Fibroblast of villous mesenchyme (primary cell): ENCODE results near the gene PSMA6. TPM values are rescaled to one million over a fixed set of nuclear protein-coding genes. Genes with fewer than 3 reads are reported as not detected.
"Not testable (repeated sequence)": the region's sequence is repeated elsewhere in the genome, so short reads cannot be mapped to it uniquely, and the experiment has no call there.

Experiments
- DNase-seq: peaks from one replicate; pipeline ENCODE4 v3.0.0-alpha.2; 2010; ENCODE audit warnings: low read depth
- H3K4me3 ChIP-seq: 2 replicates; pipeline ENCODE4 v1.5.1; 2011; ENCODE audit warnings: low read depth, mild to moderate bottlenecking, low read length
- total RNA-seq: library from RNA; depleted of rRNA; stranded (reverse); fragments of >200 nt; gene quantifications from 2 replicates; pipeline ENCODE4 v1.2.3, GENCODE V29; 2012
- TF ChIP-seq, protein P1 (sequence below): IDR thresholded peaks from 2 replicates; pipeline ENCODE4 v1.5.1; 2012; ENCODE audit warnings: low read depth, mild to moderate bottlenecking, low read length; ENCODE audit not compliant: insufficient read depth

PSMA6 gene
- total RNA-seq, 1 donor: 256 TPM

GRCh38 chr14:35300228-35300627 is 8.0 kb downstream of the PSMA6 start:
- TF ChIP-seq, protein P1, sequence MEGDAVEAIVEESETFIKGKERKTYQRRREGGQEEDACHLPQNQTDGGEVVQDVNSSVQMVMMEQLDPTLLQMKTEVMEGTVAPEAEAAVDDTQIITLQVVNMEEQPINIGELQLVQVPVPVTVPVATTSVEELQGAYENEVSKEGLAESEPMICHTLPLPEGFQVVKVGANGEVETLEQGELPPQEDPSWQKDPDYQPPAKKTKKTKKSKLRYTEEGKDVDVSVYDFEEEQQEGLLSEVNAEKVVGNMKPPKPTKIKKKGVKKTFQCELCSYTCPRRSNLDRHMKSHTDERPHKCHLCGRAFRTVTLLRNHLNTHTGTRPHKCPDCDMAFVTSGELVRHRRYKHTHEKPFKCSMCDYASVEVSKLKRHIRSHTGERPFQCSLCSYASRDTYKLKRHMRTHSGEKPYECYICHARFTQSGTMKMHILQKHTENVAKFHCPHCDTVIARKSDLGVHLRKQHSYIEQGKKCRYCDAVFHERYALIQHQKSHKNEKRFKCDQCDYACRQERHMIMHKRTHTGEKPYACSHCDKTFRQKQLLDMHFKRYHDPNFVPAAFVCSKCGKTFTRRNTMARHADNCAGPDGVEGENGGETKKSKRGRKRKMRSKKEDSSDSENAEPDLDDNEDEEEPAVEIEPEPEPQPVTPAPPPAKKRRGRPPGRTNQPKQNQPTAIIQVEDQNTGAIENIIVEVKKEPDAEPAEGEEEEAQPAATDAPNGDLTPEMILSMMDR: no peak
- H3K4me3 ChIP-seq: no peak overlapping the region
- no peak for DNase-seq

DNA sequence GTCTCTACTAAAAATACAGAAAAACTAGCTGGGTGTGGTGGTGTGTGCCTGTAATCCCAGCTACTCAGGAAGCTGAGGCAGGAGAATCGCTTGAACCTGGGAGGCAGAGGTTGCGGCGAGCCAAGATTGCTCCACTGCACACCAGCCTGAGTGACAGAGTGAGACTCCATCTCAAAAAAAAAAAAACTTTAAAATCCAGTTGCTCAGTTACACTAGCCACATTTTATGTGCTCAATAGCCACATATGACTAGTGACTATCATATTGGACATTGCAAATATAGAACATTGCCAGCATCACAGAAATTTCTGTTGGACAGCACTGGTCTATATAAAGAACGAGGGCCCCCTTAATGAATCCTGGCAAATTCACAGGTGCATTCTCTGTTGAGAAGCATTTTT is 9.2 kb downstream of the PSMA6 start:
- H3K4me3 ChIP-seq, DNase-seq: not testable (repeated sequence)

- TF ChIP-seq, protein P1: no peak
- no peak for DNase-seq
- H3K4me3 ChIP-seq: no peak overlapping the region
Measured at GRCh38 chr14:35301735-35302528, 9.8 kb downstream of the PSMA6 start.

DNA sequence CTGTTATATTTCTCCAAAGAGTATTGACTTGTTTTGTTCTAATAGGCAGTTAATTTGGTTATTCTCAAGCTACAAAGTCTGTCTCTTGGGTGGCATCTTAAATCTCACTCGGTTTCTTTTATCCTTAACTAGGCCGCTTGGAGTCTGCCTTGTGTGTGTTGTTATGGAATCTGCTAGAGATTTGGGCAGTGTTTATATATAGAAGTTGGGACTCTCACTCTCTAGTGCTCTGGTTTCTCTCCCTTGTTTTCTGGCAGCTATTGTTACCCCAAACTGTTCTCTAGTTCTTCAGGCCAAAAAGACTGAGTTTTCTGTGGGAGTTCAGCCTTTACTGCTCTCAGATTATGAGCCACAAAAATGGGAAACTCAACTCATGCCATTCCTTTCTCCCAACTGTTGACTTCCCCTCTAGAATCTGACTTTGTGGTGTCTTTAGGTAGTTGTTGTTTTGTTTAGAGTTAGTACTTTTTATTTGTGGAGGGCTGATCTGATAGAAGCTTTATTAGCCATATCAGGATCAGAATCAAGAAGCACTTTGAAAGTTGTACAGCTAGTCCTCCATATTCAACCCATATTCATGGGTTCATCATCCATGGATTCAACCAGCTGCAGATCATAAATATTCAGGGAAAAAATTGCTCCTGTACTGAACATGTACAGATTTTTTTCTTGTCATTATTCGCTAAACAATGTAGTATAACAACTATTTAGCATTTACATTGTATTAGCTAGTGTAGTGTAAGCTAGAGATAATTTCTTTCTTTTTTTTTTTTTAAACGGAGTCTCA is 11.2 kb downstream of the PSMA6 start:
- TF ChIP-seq, protein P1: no peak
- DNase-seq: no peak
- H3K4me3 ChIP-seq: no peak overlapping the region

DNA sequence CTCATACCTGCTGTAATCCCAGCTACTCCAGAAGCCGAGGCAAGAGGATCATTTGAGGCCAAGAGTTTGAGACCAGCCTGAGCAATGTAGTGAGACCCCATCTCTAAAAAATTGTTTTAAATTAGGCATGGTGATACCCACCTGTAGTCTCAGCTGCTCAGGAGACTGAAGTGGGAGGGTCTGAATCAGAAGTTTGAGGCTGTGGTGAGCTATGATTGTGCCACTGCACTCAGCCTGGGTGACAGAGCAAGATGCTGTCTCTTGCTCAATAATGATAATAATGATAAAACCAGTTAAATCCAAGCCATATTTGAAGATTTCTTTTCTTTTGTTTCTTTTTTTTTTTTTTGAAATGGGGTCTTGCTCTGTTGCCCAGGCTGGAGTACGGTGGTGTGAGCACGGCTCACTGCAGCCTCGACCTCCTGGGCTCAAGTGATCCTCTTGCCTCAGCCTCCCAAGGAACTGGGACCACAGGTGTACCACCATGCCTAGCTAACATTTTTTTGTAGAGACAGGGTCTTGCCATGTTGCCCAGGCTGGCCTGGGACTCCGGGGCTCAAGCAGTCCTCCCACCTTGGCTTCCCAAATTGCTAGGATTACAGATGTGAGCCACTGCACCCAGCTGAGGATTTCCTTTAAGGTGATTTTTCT is 12.8 kb downstream of the PSMA6 start:
- TF ChIP-seq, protein P1: no peak
- no peak overlapping the region for H3K4me3 ChIP-seq
- DNase-seq: no peak

DNA sequence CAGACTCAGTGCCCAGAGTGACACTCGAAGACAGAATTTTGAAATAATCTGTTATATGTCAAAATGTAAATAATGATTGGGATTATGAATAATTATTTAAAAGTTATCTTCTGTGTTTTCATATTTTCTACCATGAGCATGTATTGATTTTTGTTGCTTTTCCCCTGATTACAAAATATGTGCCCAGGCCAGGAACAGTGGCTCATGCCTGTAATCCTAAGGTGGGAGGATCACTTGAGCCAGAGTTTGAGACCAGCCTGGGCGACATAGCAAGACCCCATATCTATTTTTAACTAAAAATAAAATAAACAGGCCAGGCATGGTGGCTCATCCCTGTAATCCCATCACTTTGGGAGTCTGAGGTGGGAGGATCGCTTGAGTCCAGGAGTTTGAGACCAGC is 13.5 kb downstream of the PSMA6 start:
- TF ChIP-seq, protein P1: no peak
- DNase-seq: no peak
- no peak overlapping the region for H3K4me3 ChIP-seq

- TF ChIP-seq, protein P1: no peak
- DNase-seq: no peak
- H3K4me3 ChIP-seq: no peak overlapping the region
Measured at GRCh38 chr14:35306114-35306513, 13.9 kb downstream of the PSMA6 start.
